K562 (cell line): ENCODE measurements around the gene CCSER1. TPM values are rescaled to one million over a fixed set of nuclear protein-coding genes. Genes with fewer than 3 reads are reported as not detected.

Source experiments
- ATAC-seq: fragments of 200-7000 bp; cut with Tn5 transposase; 3 replicates; pipeline ENCODE4 v1.9.1; 2020; ENCODE audit warnings: moderate library complexity
- BruUV-seq: library from RNA; stranded (reverse); fragments of 400-500 nt; replicated peaks from 2 replicates; lab custom pipeline; 2021; lab: Mats Ljungman, UMichigan
- CTCF ChIA-PET: fragments of 300-600 bp; formaldehyde crosslinking; extraction: SDS; loops from one replicate; lab custom pipeline; 2021; ENCODE audit warnings: low intra/inter-chr PET ratio; lab: Yijun Ruan, JAX
- POLR2A ChIA-PET: fragments of 300-600, 350-650 bp; sonication (Branson Sonifier 250); formaldehyde crosslinking; extraction: SDS; loops from one replicate; lab custom pipeline; 2021; ENCODE audit warnings: antibody characterized with exemption, inconsistent platforms; lab: Yijun Ruan, JAX
- DNase-seq, 4 experiments: peaks; one replicate each; pipeline versions ENCODE4 v3.0.0 to v3.0.0-alpha.2; 2011 to 2018; ENCODE audit warnings: low spot score in 3 of 4, mixed read lengths in 3 of 4; ENCODE audit errors: extremely low read depth in 1 of 4
- FAIRE-seq: peaks from 2 replicates; lab custom pipeline; 2011; peaks lifted over from hg19 to GRCh38; lab: Jason Lieb, UNC
- H2AFZ ChIP-seq: 2 replicates; pipeline ENCODE4 v1.6.0; 2011; ENCODE audit warnings: low read depth, low read length, control low read depth, inconsistent platforms
- H3K27ac ChIP-seq: fragments of 200-600 bp; 3 replicates; pipeline ENCODE4 v1.8.0; 2011; ENCODE audit warnings: low read depth, mild to moderate bottlenecking, control low read depth, inconsistent platforms, low read length, moderate library complexity, mixed read lengths; ENCODE audit errors: extremely low read depth
- H3K27me3 ChIP-seq, 2 experiments: fragments of 300-600 bp in 1 of 2; 2 replicates in 1 of 2; 3 replicates in 1 of 2; pipeline versions ENCODE4 v1.6.0 to v1.8.0; 2011; ENCODE audit warnings: inconsistent platforms in 2 of 2, low read length in 2 of 2, mild to moderate bottlenecking in 1 of 2, mixed read lengths in 1 of 2, moderate library complexity in 1 of 2; ENCODE audit not compliant: control insufficient read depth in 2 of 2, insufficient read depth in 2 of 2
- H3K36me3 ChIP-seq: fragments of 300-600 bp; 3 replicates; pipeline ENCODE4 v1.8.0; 2011; ENCODE audit warnings: mild to moderate bottlenecking, low read length, inconsistent platforms; ENCODE audit not compliant: control insufficient read depth, insufficient read depth
- H3K4me1 ChIP-seq, 2 experiments: fragments of 200-600 bp in 1 of 2; replicated peaks in 1 of 2; 2 replicates in 1 of 2; 3 replicates in 1 of 2; pipeline versions ENCODE4 v1.5.1 to v1.8.0; 2011; ENCODE audit warnings: inconsistent platforms in 2 of 2, low read length in 2 of 2, mild to moderate bottlenecking in 1 of 2, mixed read lengths in 1 of 2, moderate library complexity in 1 of 2; ENCODE audit not compliant: control insufficient read depth in 2 of 2, insufficient read depth in 2 of 2
- H3K4me2 ChIP-seq: 2 replicates; pipeline ENCODE4 v1.6.1; 2011; ENCODE audit warnings: low read length, control low read depth, inconsistent platforms, mixed read lengths; ENCODE audit not compliant: insufficient read depth
- H3K4me3 ChIP-seq: fragments of 200-600 bp; sonication (generic), shearing (Covaris generic); 2 replicates; pipeline ENCODE4 v1.5.1; 2016; ENCODE audit warnings: control low read depth, inconsistent platforms
- H3K79me2 ChIP-seq: fragments of 200-600 bp; 3 replicates; pipeline ENCODE4 v1.8.0; 2011; ENCODE audit warnings: low read length, inconsistent platforms; ENCODE audit not compliant: control insufficient read depth, insufficient read depth
- H3K9ac ChIP-seq, 2 experiments: 2 replicates each; pipeline versions ENCODE4 v1.6.0 to v1.6.1; 2011; ENCODE audit warnings: low read depth in 2 of 2, low read length in 2 of 2, control low read depth in 1 of 2, inconsistent platforms in 1 of 2, mild to moderate bottlenecking in 1 of 2, mixed read lengths in 1 of 2; ENCODE audit not compliant: insufficient read depth in 1 of 2
- H3K9me1 ChIP-seq: one replicate; pipeline ENCODE4 v1.6.0; 2011; ENCODE audit warnings: inconsistent platforms, mild to moderate bottlenecking, low read length, moderate library complexity; ENCODE audit not compliant: control insufficient read depth, insufficient read depth
- H3K9me3 ChIP-seq: replicated peaks from 2 replicates; pipeline ENCODE4 v1.5.1; 2011; ENCODE audit warnings: low read depth, low read length, inconsistent platforms; ENCODE audit not compliant: control insufficient read depth, insufficient read depth
- H4K20me1 ChIP-seq: replicated peaks from 2 replicates; pipeline ENCODE4 v1.6.1; 2011; ENCODE audit warnings: low read length, inconsistent platforms, mixed read lengths; ENCODE audit not compliant: control insufficient read depth, insufficient read depth
- BRD4 ChIP-seq: fragments of 200-600 bp; sonication (generic); IDR thresholded peaks from 2 replicates; pipeline ENCODE4 v1.6.1; 2017; ENCODE audit warnings: inconsistent platforms
- CEBPB ChIP-seq: fragments of 450-650 bp; IDR thresholded peaks from 2 replicates; pipeline ENCODE4 v1.6.1; 2016; ENCODE audit warnings: missing genetic modification characterization, missing compliant biosample characterization
- CEBPG ChIP-seq, 3 experiments: fragments of 200-800 bp in 1 of 3; sonication (Bioruptor generic) in 1 of 3; sonication (generic) in 1 of 3; formaldehyde crosslinking in 1 of 3; IDR thresholded peaks in 2 of 3; conservative IDR thresholded peaks in 1 of 3; 2 replicates each; pipeline versions ENCODE4 v1.6.1 to v1.8.0; 2016 to 2022; ENCODE audit warnings: missing compliant biosample characterization in 2 of 3, missing genetic modification characterization in 2 of 3, mild to moderate bottlenecking in 1 of 3, missing genetic modification reagents in 1 of 3
- CHD4 ChIP-seq: fragments of 200-600 bp; sonication (generic); IDR thresholded peaks from 3 replicates; pipeline ENCODE4 v1.6.1; 2012; ENCODE audit warnings: low read depth, mild to moderate bottlenecking, mixed read lengths, low read length, inconsistent platforms; ENCODE audit not compliant: insufficient read depth, insufficient replicate concordance, poor library complexity, severe bottlenecking
- HSF4 ChIP-seq: fragments of 250-450 bp; sonication (Bioruptor Pico); IDR thresholded peaks from 2 replicates; pipeline ENCODE4 v2.1.2; 2022; ENCODE audit warnings: mild to moderate bottlenecking, moderate library complexity, borderline replicate concordance
- SMARCA5 ChIP-seq: fragments of 450-650 bp; IDR thresholded peaks from 2 replicates; pipeline ENCODE4 v1.6.1; 2016
- SP2 ChIP-seq: IDR thresholded peaks from 2 replicates; pipeline ENCODE4 v1.6.1; 2011; ENCODE audit warnings: mild to moderate bottlenecking, low read depth, low read length, moderate library complexity; ENCODE audit not compliant: poor library complexity, severe bottlenecking; ENCODE audit errors: extremely low read depth
- ZNF174 ChIP-seq: fragments of 250-450 bp; sonication (Bioruptor Pico); IDR thresholded peaks from 2 replicates; pipeline ENCODE4 v1.4.0; 2020; ENCODE audit warnings: mild to moderate bottlenecking
- ZNF253 ChIP-seq: fragments of 250-450 bp; sonication (Bioruptor Pico); conservative IDR thresholded peaks from 2 replicates; pipeline ENCODE4 v1.6.1; 2021; ENCODE audit warnings: mild to moderate bottlenecking
- WGBS: fragments of 100-300 bp; shearing (Covaris generic); methylation state at CpG from one replicate; pipeline ENCODE4 v1.1.6; 2016; ENCODE audit warnings: low coverage, mixed read lengths; ENCODE audit not compliant: insufficient coverage; ENCODE audit errors: missing lambda C conversion rate; 5-methylcytosine and 5-hydroxymethylcytosine counted together
- in situ Hi-C: fragments of 300-500 bp; cut with MboI; formaldehyde crosslinking; loops from 4 replicates; pipeline ENCODE4 v1.15.0; 2018; ENCODE audit warnings: inconsistent platforms, mixed read lengths
- intact Hi-C: fragments of 100-400 bp; cut with micrococcal nuclease; formaldehyde crosslinking; loops from 2 replicates; pipeline ENCODE4 v1.14.2; 2022
- polyA plus RNA-seq, 8 experiments: library from polyadenylated mRNA; depleted of rRNA in 4 of 8; stranded (reverse) in 5 of 8; unstranded in 3 of 8; fragments of >200 nt; fragmentation: Nextera tagmentation in 2 of 8; fragmentation: Illumina TruSeq in 1 of 8; extraction: Ambion mirVana in 2 of 8; extraction: Trizol in 1 of 8; gene quantifications; 2 replicates each; pipeline versions ENCODE4 v1.2.1 to v1.2.3, GENCODE V29; 2011 to 2014; ENCODE audit warnings: inconsistent platforms in 1 of 8, missing spikeins in 1 of 8
- total RNA-seq, 7 experiments: library from RNA; depleted of rRNA in 6 of 7; stranded (reverse); fragments of >200 nt in 6 of 7; fragmentation: Illumina TruSeq in 2 of 7; extraction: Trizol in 2 of 7; gene quantifications; 2 replicates each; pipeline versions ENCODE4 v1.2.1 to v1.2.3, GENCODE V29; 2011 to 2021; ENCODE audit warnings: low replicate concordance in 1 of 7
- TF ChIP-seq, protein P1 (sequence below): fragments of 250-450 bp; sonication (Bioruptor Pico); IDR thresholded peaks from 2 replicates; pipeline ENCODE4 v1.5.0; 2021
- TF ChIP-seq, protein P2 (sequence below), 2 experiments: IDR thresholded peaks in 1 of 2; conservative IDR thresholded peaks in 1 of 2; 2 replicates each; pipeline ENCODE4 v1.6.1; 2016; ENCODE audit warnings: low read depth in 2 of 2, mild to moderate bottlenecking in 1 of 2, missing compliant biosample characterization in 1 of 2, missing genetic modification characterization in 1 of 2, moderate library complexity in 1 of 2
- TF ChIP-seq, protein P3 (sequence below), 2 experiments: fragments of 450-650 bp; IDR thresholded peaks; 2 replicates each; pipeline ENCODE4 v1.6.1; 2016
- TF ChIP-seq, protein P4 (sequence below): IDR thresholded peaks from 2 replicates; pipeline ENCODE4 v1.6.1; 2011; ENCODE audit not compliant: insufficient read length; ENCODE audit errors: extremely low read depth

CCSER1 gene
- total and polyA plus RNA-seq, 9 of the 15 experiments (the other 6 are each of a cell fraction or from before 2014, with no cell fraction given): not detected

DNA sequence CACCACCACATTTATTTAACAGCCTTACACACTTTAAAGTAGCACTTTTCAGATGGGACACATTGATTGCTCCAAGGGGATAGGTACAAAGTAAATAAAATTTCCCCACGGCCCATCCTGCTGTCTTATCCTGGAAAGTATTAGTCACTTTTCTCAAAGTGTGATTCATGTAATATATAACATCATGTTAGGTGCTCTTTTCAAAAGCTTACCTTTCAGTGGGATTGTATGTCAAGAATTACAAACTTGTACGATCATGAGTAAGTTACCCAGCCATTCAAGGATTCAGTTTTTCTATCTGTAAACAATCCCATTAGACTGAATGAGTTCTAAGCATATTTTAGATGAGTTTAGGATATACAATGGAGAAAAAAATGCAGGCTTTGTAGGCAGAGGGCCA, 1300.0 kb downstream of the CCSER1 start:
- no peak overlapping the region for H3K4me3 ChIP-seq
- H3K9me3 ChIP-seq: no peaks in the 10 kb centered on the region
- DNase-seq (no peak), ATAC-seq (no peak), FAIRE-seq (no peak)
- BruUV-seq: no TSS peak
- no peaks in the 10 kb centered on the region for H3K79me2 ChIP-seq
- no peaks in the 10 kb centered on the region for H3K4me1 ChIP-seq
- in situ Hi-C loops (no loop called here), intact Hi-C loops (no loop called here)
- no peaks in the 10 kb centered on the region for H4K20me1 ChIP-seq
- no peak overlapping the region for H3K4me2 ChIP-seq
- H3K9ac ChIP-seq: no peak overlapping the region
- H3K27ac ChIP-seq: no peak overlapping the region
- POLR2A ChIA-PET: no interaction called here
- no peaks in the 10 kb centered on the region for H3K9me1 ChIP-seq
- CTCF ChIA-PET: no interaction called here
- no peak overlapping the region for H2AFZ ChIP-seq
- WGBS: 0% methylated on average over 2 of the region's 2 CpGs
- H3K36me3 ChIP-seq: no peaks in the 10 kb centered on the region
- no peaks in the 10 kb centered on the region for H3K27me3 ChIP-seq
- TF ChIP-seq CHD4: no peak
- TF ChIP-seq ZNF253 (CRISPR knock-in tag): no peak
- TF ChIP-seq BRD4: no peak
- TF ChIP-seq, protein P1, sequence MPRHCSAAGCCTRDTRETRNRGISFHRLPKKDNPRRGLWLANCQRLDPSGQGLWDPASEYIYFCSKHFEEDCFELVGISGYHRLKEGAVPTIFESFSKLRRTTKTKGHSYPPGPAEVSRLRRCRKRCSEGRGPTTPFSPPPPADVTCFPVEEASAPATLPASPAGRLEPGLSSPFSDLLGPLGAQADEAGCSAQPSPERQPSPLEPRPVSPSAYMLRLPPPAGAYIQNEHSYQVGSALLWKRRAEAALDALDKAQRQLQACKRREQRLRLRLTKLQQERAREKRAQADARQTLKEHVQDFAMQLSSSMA: no peak
- TF ChIP-seq ZNF174: no peak
- no peak for TF ChIP-seq CEBPG (CRISPR knock-in tag; IDR thresholded peaks at IDR 0.05)
- TF ChIP-seq CEBPG (tag; conservative IDR thresholded peaks at IDR 0.05 in 1 of 2, IDR thresholded peaks at IDR 0.05 in 1 of 2): no peak
- no peak for TF ChIP-seq SP2
- TF ChIP-seq, protein P2, sequence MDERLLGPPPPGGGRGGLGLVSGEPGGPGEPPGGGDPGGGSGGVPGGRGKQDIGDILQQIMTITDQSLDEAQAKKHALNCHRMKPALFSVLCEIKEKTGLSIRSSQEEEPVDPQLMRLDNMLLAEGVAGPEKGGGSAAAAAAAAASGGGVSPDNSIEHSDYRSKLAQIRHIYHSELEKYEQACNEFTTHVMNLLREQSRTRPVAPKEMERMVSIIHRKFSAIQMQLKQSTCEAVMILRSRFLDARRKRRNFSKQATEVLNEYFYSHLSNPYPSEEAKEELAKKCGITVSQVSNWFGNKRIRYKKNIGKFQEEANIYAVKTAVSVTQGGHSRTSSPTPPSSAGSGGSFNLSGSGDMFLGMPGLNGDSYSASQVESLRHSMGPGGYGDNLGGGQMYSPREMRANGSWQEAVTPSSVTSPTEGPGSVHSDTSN (CRISPR knock-in tag; IDR thresholded peaks at IDR 0.05; ENCODE audit: low read depth): no peak
- TF ChIP-seq, protein P2 (tag; conservative IDR thresholded peaks at IDR 0.05; ENCODE audit: low read depth): no peak
- no peak for TF ChIP-seq HSF4 (CRISPR knock-in tag)
- TF ChIP-seq SMARCA5: no peak
- TF ChIP-seq CEBPB (tag): no peak
- TF ChIP-seq, protein P3, sequence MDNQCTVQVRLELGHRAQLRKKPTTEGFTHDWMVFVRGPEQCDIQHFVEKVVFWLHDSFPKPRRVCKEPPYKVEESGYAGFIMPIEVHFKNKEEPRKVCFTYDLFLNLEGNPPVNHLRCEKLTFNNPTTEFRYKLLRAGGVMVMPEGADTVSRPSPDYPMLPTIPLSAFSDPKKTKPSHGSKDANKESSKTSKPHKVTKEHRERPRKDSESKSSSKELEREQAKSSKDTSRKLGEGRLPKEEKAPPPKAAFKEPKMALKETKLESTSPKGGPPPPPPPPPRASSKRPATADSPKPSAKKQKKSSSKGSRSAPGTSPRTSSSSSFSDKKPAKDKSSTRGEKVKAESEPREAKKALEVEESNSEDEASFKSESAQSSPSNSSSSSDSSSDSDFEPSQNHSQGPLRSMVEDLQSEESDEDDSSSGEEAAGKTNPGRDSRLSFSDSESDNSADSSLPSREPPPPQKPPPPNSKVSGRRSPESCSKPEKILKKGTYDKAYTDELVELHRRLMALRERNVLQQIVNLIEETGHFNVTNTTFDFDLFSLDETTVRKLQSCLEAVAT (IDR thresholded peaks at IDR 0.05): no peak
- TF ChIP-seq, protein P4, sequence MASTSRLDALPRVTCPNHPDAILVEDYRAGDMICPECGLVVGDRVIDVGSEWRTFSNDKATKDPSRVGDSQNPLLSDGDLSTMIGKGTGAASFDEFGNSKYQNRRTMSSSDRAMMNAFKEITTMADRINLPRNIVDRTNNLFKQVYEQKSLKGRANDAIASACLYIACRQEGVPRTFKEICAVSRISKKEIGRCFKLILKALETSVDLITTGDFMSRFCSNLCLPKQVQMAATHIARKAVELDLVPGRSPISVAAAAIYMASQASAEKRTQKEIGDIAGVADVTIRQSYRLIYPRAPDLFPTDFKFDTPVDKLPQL: no peak
